GM10847 (cell line): Measurements from ENCODE around the gene PTPRN2.

Source experiments
- POLR2A ChIP-seq: IDR thresholded peaks from 2 replicates; pipeline ENCODE4 v1.6.1; 2011; ENCODE audit not compliant: insufficient read length; ENCODE audit errors: extremely low read depth

PTPRN2 gene

GRCh38 chr7:158316466-158317031, 271.1 kb downstream of the PTPRN2 start:
- no peak for TF ChIP-seq POLR2A

DNA sequence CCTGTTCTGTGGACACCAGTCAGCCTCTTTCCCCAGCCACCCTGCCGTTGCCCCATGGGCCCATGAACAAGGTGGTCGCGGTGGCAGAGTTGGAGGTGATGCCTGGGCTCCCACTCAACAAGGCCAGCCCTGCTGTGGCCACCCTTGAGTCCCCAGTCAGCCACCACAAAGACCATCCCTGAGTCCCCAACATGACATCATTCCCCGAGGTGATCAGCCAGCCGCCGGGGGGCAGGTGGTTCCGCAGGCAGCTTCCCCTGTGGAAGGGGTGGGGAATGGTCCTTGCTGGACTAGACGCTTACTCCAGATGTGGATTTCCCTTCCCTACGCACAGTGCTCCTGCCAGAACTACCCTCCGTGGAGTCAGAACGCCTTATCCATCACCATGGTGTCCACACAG, 271.7 kb downstream of the PTPRN2 start:
- TF ChIP-seq POLR2A = no peak

DNA sequence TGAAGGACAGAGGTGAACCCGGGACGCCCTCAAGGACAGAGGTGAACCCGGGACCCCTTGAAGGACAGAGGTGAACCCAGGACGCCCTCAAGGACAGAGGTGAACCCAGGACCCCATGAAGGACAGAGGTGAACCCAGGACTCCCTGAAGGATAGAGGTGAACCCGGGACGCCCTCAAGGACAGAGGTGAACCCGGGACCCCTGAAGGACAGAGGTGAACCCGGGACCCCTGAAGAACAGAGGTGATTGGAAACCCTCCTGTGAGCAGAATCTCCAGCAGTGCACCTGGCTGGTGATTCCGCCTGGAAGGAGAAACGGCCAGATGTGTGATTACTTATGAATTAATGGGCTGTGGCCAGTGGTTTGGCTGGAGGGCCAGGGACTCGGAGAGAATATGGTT, 272.3 kb downstream of the PTPRN2 start:
- no peak for TF ChIP-seq POLR2A

GRCh38 chr7:158314394-158314793, 273.2 kb downstream of the PTPRN2 start:
- TF ChIP-seq POLR2A = no peak

GRCh38 chr7:158313931-158314330, 273.7 kb downstream of the PTPRN2 start:
- no peak for TF ChIP-seq POLR2A

DNA sequence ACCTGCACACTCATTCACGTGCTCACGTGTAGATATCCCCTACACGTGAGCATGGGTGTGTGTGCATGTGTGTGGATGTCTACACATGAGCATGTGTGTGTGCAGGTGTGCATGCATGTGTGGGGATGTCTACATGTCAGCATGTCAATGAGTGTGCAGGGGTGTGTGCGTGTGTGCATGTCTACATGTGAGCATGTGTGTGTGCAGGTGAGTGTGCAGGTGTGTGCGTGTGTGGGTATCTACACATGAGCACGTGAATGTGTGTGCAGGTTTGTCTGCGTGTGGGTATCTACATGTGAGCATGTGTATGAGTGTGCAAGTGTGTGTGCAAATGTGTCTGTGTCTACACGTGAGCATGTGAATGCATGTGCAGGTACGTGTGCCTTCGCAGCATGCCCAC, 274.8 kb downstream of the PTPRN2 start:
- no peak for TF ChIP-seq POLR2A

GRCh38 chr7:158311791-158312190, 275.8 kb downstream of the PTPRN2 start:
- TF ChIP-seq POLR2A = no peak

GRCh38 chr7:158310924-158311666, 276.5 kb downstream of the PTPRN2 start:
- TF ChIP-seq POLR2A = no peak

DNA sequence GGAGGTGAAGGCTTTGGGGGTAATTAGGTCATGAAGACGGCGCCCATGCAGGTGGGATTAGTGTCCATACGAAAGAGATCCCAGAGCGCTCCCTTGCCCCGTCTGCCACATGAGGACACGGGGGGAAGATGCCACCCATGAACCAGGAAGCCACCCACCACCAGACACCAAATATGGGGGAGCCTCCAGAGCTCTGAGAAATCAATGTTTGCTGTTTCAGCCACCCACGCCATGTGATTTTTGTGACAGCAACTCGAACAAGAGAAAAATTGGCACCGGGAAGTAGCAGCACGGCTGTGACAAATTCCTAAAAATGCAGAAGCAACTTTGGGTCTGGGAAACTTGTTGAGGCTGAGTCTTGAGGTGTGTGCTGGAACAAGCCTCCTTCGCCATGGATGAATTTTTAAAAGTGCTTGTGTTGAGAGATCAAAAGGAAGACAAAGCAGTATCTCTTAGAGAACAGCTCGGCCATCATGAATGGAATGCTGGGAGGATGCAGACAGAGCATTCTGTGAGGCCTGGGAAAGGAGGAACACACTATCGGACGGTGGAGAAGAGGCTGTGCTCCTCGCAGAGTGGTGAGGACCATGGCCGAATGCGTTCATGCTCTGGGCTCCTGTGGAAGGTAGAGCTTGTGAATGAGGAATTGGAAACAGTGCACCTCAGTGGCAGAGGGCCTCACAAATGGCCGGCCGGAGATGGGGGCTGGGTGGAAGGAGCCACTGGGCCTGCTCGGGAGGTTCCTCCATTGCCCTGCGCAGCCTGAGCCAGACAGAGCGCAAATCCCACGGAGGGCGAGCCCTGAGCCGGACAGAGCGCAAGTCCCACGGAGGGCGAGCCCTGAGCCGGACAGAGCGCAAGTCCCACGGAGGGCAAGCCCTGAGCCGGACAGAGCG, 277.5 kb downstream of the PTPRN2 start:
- TF ChIP-seq POLR2A = no peak

DNA sequence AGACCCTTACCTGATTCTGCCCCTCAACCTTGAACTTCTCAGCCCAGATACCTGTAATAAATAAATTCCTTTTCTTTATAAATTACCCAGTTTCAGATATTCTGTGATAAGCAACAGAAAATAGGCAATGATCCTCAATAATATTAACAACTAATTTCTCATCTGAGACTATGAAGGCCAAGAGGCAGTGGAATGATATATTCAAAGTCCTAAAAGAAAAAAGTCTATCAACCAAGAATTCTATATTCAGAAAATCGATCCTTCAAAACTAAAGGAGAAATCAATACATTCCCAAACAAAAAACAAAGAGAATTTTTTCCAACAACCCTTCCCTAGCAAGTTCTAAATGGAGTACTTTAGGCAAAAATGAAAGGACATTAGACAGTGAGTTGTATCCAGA, 279.6 kb downstream of the PTPRN2 start:
- TF ChIP-seq POLR2A = no peak

DNA sequence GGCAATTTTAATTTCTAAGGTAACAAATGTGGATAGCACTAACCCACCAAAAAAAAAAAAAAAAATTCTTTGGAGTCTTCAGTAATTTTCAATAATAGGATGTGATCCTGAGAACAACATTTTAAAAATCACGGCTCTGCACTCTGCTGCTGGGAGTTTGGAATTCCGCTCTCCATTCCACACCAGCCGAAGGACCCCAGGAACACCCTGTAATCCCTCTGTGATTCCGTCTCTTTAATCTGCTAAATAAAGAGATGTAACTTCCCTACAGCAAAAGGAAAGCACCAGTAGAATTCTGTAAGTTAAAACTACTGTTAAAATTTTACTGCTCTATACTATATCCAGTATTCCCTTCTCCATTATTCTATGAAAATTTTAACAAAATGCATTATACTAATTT, 284.5 kb downstream of the PTPRN2 start:
- TF ChIP-seq POLR2A = no peak

DNA sequence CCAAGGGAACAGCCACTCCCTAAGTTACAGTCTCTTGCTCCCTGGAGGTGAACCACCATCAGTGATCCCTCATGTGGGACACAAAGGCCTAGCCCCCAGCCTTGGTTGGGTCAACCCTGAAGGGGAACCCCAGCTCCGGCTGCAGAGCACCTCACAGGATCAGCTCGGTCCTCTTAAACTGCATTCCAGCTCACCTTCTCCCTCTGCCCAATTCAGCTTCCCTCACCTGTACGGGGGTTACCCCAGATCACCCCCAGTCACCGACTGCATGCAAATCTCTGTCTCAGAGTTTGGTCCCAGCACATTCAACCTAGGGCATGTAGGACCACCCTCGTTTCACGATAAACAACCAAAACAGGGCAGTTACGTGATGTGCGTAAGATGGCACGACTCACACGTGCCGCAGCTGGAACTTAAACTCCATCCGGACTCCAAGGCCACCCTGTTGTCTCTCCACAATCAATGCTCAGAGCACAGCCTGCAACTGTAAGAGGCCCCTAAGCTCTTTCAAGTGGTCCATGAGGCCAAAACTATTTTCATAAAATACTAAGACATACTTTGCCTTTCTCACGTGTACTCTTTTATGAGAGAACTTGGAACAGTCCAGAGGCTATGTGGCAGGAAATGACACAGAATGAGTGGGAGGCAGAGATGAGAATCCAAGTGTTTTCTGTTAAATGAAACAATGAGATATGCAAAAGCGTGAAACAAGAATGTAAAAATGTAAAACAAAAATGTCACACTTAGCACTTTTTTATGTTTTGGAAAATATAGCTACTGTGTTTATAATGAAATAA, 285.2 kb downstream of the PTPRN2 start:
- TF ChIP-seq POLR2A = no peak

- no peak for TF ChIP-seq POLR2A
Measured at GRCh38 chr7:158301207-158301606, 286.4 kb downstream of the PTPRN2 start.

GRCh38 chr7:158300427-158300826, 287.2 kb downstream of the PTPRN2 start:
- TF ChIP-seq POLR2A = no peak

GRCh38 chr7:158299607-158300006, 288.0 kb downstream of the PTPRN2 start:
- no peak for TF ChIP-seq POLR2A
